GM23338 (cell line): Measurements from ENCODE around the gene VAT1. TPM values are rescaled to one million over a fixed set of nuclear protein-coding genes. Genes with fewer than 3 reads are reported as not detected.
A peak's percentile ranks its signal among the peaks of the same experiment; 100 is the strongest.

Source experiments
- ATAC-seq: fragments of 200-7000 bp; cut with Tn5 transposase; 3 replicates; pipeline ENCODE4 v1.9.1; 2020
- DNase-seq: peaks from one replicate; pipeline ENCODE4 v3.0.0-alpha.2; 2015; ENCODE audit warnings: low spot score
- H2AFZ ChIP-seq: fragments of 200-600 bp; sonication (generic); 2 replicates; pipeline ENCODE4 v1.8.0; 2016; ENCODE audit warnings: antibody characterized with exemption, mild to moderate bottlenecking, moderate library complexity
- H3F3A ChIP-seq: fragments of 200-600 bp; sonication (generic); replicated peaks from 2 replicates; pipeline ENCODE4 v1.8.0; 2017; ENCODE audit warnings: antibody characterized with exemption, mixed run types, low read depth
- H3K27ac ChIP-seq: fragments of 200-600 bp; sonication (generic); 2 replicates; pipeline ENCODE4 v1.6.1; 2016; ENCODE audit warnings: low read depth
- H3K27me3 ChIP-seq: fragments of 200-600 bp; sonication (generic); 2 replicates; pipeline ENCODE4 v1.8.0; 2016; ENCODE audit warnings: mild to moderate bottlenecking, mixed run types, moderate library complexity; ENCODE audit not compliant: insufficient read depth
- H3K36me3 ChIP-seq: fragments of 200-600 bp; sonication (generic); 2 replicates; pipeline ENCODE4 v1.8.0; 2016; ENCODE audit warnings: mild to moderate bottlenecking; ENCODE audit not compliant: insufficient read depth
- H3K4me1 ChIP-seq: fragments of 200-600 bp; sonication (generic); 2 replicates; pipeline ENCODE4 v1.8.0; 2016; ENCODE audit warnings: mild to moderate bottlenecking, moderate library complexity; ENCODE audit not compliant: insufficient read depth
- H3K4me2 ChIP-seq: fragments of 200-600 bp; sonication (generic); 2 replicates; pipeline ENCODE4 v1.7.1; 2017; ENCODE audit warnings: mixed run types
- H3K4me3 ChIP-seq: fragments of 200-600 bp; sonication (generic); 2 replicates; pipeline ENCODE4 v1.6.1; 2016; ENCODE audit warnings: mixed run types
- H3K79me2 ChIP-seq: fragments of 200-600 bp; sonication (generic); replicated peaks from 2 replicates; pipeline ENCODE4 v1.8.0; 2017; ENCODE audit warnings: mild to moderate bottlenecking; ENCODE audit not compliant: insufficient read depth
- H3K9me2 ChIP-seq: fragments of 200-600 bp; sonication (generic); 2 replicates; pipeline ENCODE4 v1.8.0; 2017; ENCODE audit not compliant: insufficient read depth
- H4K20me1 ChIP-seq: fragments of 200-600 bp; sonication (generic); replicated peaks from 2 replicates; pipeline ENCODE4 v1.8.0; 2017; ENCODE audit warnings: mild to moderate bottlenecking; ENCODE audit not compliant: insufficient read depth
- H3K27ac Mint-ChIP-seq: 2 replicates; pipeline ENCODE4 v1.8.0; 2020; ENCODE audit warnings: inconsistent platforms, mild to moderate bottlenecking, moderate library complexity, mixed read lengths
- H3K27me3 Mint-ChIP-seq: 3 replicates; pipeline ENCODE4 v1.8.0; 2022; ENCODE audit warnings: low read depth, mild to moderate bottlenecking, moderate library complexity, mixed read lengths, inconsistent platforms; ENCODE audit not compliant: insufficient read depth, poor library complexity
- H3K36me3 Mint-ChIP-seq: 3 replicates; pipeline ENCODE4 v1.8.0; 2021; ENCODE audit warnings: low read depth, mild to moderate bottlenecking, inconsistent platforms, moderate library complexity, mixed read lengths
- H3K4me1 Mint-ChIP-seq: 3 replicates; pipeline ENCODE4 v1.8.0; 2020; ENCODE audit warnings: mild to moderate bottlenecking, inconsistent platforms, mixed read lengths
- H3K4me3 Mint-ChIP-seq: 3 replicates; pipeline ENCODE4 v1.8.0; 2021; ENCODE audit warnings: moderate library complexity, mild to moderate bottlenecking, inconsistent platforms, mixed read lengths
- H3K9me3 Mint-ChIP-seq: 3 replicates; pipeline ENCODE4 v1.8.0; 2020; ENCODE audit warnings: moderate library complexity, mild to moderate bottlenecking, inconsistent platforms, mixed read lengths
- CREB1 ChIP-seq: fragments of 250-450 bp; sonication (Bioruptor Pico); IDR thresholded peaks from 2 replicates; pipeline ENCODE4 v1.5.0; 2020; ENCODE audit warnings: low read depth, mild to moderate bottlenecking, moderate library complexity
- EZH2phosphoT487 ChIP-seq: fragments of 200-600 bp; sonication (generic); IDR thresholded peaks from one replicate; pipeline ENCODE4 v1.8.1; 2018; ENCODE audit warnings: antibody characterized with exemption; ENCODE audit not compliant: unreplicated experiment
- JUNB ChIP-seq: IDR thresholded peaks from one replicate; pipeline ENCODE4 v1.6.1; 2016; ENCODE audit warnings: antibody characterized with exemption; ENCODE audit not compliant: unreplicated experiment
- NANOG ChIP-seq: IDR thresholded peaks from 2 replicates; pipeline ENCODE4 v1.6.1; 2016; ENCODE audit warnings: antibody characterized with exemption, borderline replicate concordance
- POLR2AphosphoS5 ChIP-seq: IDR thresholded peaks from 2 replicates; pipeline ENCODE4 v1.6.1; 2016; ENCODE audit warnings: antibody characterized with exemption, low read depth
- ZNF114 ChIP-seq: fragments of 250-450 bp; sonication (Bioruptor Pico); IDR thresholded peaks from 2 replicates; pipeline ENCODE4 v1.5.0; 2020; ENCODE audit warnings: mild to moderate bottlenecking, moderate library complexity
- polyA plus RNA-seq: library from polyadenylated mRNA; unstranded; fragments of >200 nt; fragmentation: Nextera tagmentation; extraction: Ambion mirVana; gene quantifications from 2 replicates; pipeline ENCODE4 v1.2.1, GENCODE V29; 2016
- total RNA-seq: library from RNA; depleted of rRNA; stranded (reverse); fragments of >200 nt; shearing (Covaris generic); gene quantifications from 2 replicates; pipeline ENCODE4 v1.2.3, GENCODE V29; 2014
- TF ChIP-seq, protein P1 (sequence below): fragments of 250-450 bp; sonication (Bioruptor Pico); IDR thresholded peaks from 2 replicates; pipeline ENCODE4 v1.5.0; 2020; ENCODE audit warnings: mild to moderate bottlenecking, moderate library complexity
- TF ChIP-seq, protein P2 (sequence below): IDR thresholded peaks from one replicate; pipeline ENCODE4 v1.6.1; 2018; ENCODE audit warnings: antibody characterized with exemption; ENCODE audit not compliant: unreplicated experiment
- TF ChIP-seq, protein P3 (sequence below): IDR thresholded peaks from 2 replicates; pipeline ENCODE4 v1.6.1; 2016; ENCODE audit warnings: antibody characterized with exemption
- TF ChIP-seq, protein P4 (sequence below), 2 experiments: fragments of 200-600 bp in 1 of 2; sonication (generic) in 1 of 2; conservative IDR thresholded peaks; 2 replicates each; pipeline versions ENCODE4 v1.5.1 to v1.6.1; 2016 to 2017; ENCODE audit warnings: antibody characterized with exemption in 2 of 2, low read depth in 2 of 2, mild to moderate bottlenecking in 2 of 2, moderate library complexity in 1 of 2

VAT1 gene
- total and polyA plus RNA-seq, 2 experiments from 2014 or later = 233 to 300 TPM

DNA sequence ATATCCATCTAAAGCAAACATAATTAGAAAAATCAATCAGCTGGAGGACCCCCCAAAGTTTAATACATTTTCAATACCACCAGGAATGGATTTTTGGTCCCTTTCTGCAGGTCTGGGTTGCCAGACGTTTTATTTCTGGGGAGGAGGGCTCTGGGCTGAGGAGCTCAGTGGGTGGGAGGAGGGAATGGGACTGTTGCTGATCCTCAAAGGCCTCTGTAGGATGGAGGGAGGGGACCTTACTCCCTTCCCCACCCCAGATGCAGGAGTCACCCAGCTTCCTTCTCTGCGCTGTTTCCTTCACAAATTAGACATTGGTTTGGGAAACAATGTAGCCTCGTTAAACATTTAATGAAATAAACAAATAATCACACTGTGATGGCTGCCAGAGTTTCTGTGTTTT lies 9.5 kb upstream of the VAT1 start:
- Histone ChIP-seq H3K4me2 (peak overlapping the region; percentile 66; the same call in 1 of the 2 replicates), H2AFZ (no peak overlapping the region), H3K27ac (no peak overlapping the region; the same call in 1 of the 2 replicates), H3K4me3 (no peak overlapping the region), H3K9me2 (no peaks in the 10 kb centered on the region), H3K79me2 (0 out of 2 replicates have a peak, but pooled peaks cover 4% of the 10 kb centered on the region), H3K27me3 (no peaks in the 10 kb centered on the region), H3F3A (peaks cover 18% of the 10 kb centered on the region), H3K4me1 (peaks cover 60% of the 10 kb centered on the region), H3K36me3 (no peaks in the 10 kb centered on the region), H4K20me1 (no peaks in the 10 kb centered on the region)
- TF ChIP-seq, protein P1, sequence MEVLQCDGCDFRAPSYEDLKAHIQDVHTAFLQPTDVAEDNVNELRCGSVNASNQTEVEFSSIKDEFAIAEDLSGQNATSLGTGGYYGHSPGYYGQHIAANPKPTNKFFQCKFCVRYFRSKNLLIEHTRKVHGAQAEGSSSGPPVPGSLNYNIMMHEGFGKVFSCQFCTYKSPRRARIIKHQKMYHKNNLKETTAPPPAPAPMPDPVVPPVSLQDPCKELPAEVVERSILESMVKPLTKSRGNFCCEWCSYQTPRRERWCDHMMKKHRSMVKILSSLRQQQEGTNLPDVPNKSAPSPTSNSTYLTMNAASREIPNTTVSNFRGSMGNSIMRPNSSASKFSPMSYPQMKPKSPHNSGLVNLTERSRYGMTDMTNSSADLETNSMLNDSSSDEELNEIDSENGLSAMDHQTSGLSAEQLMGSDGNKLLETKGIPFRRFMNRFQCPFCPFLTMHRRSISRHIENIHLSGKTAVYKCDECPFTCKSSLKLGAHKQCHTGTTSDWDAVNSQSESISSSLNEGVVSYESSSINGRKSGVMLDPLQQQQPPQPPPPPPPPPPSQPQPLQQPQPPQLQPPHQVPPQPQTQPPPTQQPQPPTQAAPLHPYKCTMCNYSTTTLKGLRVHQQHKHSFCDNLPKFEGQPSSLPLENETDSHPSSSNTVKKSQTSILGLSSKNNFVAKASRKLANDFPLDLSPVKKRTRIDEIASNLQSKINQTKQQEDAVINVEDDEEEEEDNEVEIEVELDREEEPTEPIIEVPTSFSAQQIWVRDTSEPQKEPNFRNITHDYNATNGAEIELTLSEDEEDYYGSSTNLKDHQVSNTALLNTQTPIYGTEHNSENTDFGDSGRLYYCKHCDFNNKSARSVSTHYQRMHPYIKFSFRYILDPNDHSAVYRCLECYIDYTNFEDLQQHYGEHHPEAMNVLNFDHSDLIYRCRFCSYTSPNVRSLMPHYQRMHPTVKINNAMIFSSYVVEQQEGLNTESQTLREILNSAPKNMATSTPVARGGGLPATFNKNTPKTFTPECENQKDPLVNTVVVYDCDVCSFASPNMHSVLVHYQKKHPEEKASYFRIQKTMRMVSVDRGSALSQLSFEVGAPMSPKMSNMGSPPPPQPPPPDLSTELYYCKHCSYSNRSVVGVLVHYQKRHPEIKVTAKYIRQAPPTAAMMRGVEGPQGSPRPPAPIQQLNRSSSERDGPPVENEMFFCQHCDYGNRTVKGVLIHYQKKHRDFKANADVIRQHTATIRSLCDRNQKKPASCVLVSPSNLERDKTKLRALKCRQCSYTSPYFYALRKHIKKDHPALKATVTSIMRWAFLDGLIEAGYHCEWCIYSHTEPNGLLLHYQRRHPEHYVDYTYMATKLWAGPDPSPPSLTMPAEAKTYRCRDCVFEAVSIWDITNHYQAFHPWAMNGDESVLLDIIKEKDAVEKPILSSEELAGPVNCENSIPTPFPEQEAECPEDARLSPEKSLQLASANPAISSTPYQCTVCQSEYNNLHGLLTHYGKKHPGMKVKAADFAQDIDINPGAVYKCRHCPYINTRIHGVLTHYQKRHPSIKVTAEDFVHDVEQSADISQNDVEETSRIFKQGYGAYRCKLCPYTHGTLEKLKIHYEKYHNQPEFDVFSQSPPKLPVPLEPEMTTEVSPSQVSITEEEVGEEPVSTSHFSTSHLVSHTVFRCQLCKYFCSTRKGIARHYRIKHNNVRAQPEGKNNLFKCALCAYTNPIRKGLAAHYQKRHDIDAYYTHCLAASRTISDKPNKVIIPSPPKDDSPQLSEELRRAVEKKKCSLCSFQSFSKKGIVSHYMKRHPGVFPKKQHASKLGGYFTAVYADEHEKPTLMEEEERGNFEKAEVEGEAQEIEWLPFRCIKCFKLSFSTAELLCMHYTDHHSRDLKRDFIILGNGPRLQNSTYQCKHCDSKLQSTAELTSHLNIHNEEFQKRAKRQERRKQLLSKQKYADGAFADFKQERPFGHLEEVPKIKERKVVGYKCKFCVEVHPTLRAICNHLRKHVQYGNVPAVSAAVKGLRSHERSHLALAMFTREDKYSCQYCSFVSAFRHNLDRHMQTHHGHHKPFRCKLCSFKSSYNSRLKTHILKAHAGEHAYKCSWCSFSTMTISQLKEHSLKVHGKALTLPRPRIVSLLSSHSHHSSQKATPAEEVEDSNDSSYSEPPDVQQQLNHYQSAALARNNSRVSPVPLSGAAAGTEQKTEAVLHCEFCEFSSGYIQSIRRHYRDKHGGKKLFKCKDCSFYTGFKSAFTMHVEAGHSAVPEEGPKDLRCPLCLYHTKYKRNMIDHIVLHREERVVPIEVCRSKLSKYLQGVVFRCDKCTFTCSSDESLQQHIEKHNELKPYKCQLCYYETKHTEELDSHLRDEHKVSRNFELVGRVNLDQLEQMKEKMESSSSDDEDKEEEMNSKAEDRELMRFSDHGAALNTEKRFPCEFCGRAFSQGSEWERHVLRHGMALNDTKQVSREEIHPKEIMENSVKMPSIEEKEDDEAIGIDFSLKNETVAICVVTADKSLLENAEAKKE = no peak
- TF ChIP-seq NANOG = no peak
- TF ChIP-seq POLR2AphosphoS5 = no peak
- TF ChIP-seq CREB1 = no peak
- TF ChIP-seq, protein P2, sequence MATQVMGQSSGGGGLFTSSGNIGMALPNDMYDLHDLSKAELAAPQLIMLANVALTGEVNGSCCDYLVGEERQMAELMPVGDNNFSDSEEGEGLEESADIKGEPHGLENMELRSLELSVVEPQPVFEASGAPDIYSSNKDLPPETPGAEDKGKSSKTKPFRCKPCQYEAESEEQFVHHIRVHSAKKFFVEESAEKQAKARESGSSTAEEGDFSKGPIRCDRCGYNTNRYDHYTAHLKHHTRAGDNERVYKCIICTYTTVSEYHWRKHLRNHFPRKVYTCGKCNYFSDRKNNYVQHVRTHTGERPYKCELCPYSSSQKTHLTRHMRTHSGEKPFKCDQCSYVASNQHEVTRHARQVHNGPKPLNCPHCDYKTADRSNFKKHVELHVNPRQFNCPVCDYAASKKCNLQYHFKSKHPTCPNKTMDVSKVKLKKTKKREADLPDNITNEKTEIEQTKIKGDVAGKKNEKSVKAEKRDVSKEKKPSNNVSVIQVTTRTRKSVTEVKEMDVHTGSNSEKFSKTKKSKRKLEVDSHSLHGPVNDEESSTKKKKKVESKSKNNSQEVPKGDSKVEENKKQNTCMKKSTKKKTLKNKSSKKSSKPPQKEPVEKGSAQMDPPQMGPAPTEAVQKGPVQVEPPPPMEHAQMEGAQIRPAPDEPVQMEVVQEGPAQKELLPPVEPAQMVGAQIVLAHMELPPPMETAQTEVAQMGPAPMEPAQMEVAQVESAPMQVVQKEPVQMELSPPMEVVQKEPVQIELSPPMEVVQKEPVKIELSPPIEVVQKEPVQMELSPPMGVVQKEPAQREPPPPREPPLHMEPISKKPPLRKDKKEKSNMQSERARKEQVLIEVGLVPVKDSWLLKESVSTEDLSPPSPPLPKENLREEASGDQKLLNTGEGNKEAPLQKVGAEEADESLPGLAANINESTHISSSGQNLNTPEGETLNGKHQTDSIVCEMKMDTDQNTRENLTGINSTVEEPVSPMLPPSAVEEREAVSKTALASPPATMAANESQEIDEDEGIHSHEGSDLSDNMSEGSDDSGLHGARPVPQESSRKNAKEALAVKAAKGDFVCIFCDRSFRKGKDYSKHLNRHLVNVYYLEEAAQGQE = no peak
- no peak for TF ChIP-seq ZNF114 (CRISPR knock-in tag)
- TF ChIP-seq JUNB = no peak
- TF ChIP-seq EZH2phosphoT487 = no peak
- TF ChIP-seq, protein P3, sequence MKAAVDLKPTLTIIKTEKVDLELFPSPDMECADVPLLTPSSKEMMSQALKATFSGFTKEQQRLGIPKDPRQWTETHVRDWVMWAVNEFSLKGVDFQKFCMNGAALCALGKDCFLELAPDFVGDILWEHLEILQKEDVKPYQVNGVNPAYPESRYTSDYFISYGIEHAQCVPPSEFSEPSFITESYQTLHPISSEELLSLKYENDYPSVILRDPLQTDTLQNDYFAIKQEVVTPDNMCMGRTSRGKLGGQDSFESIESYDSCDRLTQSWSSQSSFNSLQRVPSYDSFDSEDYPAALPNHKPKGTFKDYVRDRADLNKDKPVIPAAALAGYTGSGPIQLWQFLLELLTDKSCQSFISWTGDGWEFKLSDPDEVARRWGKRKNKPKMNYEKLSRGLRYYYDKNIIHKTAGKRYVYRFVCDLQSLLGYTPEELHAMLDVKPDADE = no peak
- TF ChIP-seq, protein P4, sequence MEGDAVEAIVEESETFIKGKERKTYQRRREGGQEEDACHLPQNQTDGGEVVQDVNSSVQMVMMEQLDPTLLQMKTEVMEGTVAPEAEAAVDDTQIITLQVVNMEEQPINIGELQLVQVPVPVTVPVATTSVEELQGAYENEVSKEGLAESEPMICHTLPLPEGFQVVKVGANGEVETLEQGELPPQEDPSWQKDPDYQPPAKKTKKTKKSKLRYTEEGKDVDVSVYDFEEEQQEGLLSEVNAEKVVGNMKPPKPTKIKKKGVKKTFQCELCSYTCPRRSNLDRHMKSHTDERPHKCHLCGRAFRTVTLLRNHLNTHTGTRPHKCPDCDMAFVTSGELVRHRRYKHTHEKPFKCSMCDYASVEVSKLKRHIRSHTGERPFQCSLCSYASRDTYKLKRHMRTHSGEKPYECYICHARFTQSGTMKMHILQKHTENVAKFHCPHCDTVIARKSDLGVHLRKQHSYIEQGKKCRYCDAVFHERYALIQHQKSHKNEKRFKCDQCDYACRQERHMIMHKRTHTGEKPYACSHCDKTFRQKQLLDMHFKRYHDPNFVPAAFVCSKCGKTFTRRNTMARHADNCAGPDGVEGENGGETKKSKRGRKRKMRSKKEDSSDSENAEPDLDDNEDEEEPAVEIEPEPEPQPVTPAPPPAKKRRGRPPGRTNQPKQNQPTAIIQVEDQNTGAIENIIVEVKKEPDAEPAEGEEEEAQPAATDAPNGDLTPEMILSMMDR (conservative IDR thresholded peaks at IDR 0.05; ENCODE audit: low read depth in 2 of 2) = no peak
- Mint-ChIP-seq H3K4me1 (peaks cover 67% of the 10 kb centered on the region), H3K4me3 (no peak overlapping the region), H3K9me3 (no peaks in the 10 kb centered on the region), H3K27me3 (peaks cover 30% of the 10 kb centered on the region), H3K27ac (0 out of 2 replicates have a peak overlapping the region, but pooled peaks have one; percentile 31), H3K36me3 (peaks cover 21% of the 10 kb centered on the region)
- DNase-seq = no peak
- ATAC-seq = no peak
